Measurements from ENCODE around the gene ZFHX3. TPM values are rescaled to one million over a fixed set of nuclear protein-coding genes. Genes with fewer than 3 reads are reported as not detected.
A peak's percentile ranks its signal among the peaks of the same experiment; 100 is the strongest.
"Not testable (repeated sequence)": the region's sequence is repeated elsewhere in the genome, so short reads cannot be mapped to it uniquely, and the experiment has no call there.

The ZFHX3 gene, protein sequence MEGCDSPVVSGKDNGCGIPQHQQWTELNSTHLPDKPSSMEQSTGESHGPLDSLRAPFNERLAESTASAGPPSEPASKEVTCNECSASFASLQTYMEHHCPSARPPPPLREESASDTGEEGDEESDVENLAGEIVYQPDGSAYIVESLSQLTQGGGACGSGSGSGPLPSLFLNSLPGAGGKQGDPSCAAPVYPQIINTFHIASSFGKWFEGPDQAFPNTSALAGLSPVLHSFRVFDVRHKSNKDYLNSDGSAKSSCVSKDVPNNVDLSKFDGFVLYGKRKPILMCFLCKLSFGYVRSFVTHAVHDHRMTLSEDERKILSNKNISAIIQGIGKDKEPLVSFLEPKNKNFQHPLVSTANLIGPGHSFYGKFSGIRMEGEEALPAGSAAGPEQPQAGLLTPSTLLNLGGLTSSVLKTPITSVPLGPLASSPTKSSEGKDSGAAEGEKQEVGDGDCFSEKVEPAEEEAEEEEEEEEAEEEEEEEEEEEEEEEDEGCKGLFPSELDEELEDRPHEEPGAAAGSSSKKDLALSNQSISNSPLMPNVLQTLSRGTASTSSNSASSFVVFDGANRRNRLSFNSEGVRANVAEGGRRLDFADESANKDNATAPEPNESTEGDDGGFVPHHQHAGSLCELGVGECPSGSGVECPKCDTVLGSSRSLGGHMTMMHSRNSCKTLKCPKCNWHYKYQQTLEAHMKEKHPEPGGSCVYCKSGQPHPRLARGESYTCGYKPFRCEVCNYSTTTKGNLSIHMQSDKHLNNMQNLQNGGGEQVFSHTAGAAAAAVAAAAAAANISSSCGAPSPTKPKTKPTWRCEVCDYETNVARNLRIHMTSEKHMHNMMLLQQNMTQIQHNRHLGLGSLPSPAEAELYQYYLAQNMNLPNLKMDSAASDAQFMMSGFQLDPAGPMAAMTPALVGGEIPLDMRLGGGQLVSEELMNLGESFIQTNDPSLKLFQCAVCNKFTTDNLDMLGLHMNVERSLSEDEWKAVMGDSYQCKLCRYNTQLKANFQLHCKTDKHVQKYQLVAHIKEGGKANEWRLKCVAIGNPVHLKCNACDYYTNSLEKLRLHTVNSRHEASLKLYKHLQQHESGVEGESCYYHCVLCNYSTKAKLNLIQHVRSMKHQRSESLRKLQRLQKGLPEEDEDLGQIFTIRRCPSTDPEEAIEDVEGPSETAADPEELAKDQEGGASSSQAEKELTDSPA (N-terminal part only)
- total RNA-seq = 10 to 100 TPM; 11.9 to 12.6 TPM
- long read RNA-seq, partial matches to known transcripts = 0 of 2 reads
- long read RNA-seq, other reads (novel, unspliced or antisense) = 2 of 2 reads

DNA sequence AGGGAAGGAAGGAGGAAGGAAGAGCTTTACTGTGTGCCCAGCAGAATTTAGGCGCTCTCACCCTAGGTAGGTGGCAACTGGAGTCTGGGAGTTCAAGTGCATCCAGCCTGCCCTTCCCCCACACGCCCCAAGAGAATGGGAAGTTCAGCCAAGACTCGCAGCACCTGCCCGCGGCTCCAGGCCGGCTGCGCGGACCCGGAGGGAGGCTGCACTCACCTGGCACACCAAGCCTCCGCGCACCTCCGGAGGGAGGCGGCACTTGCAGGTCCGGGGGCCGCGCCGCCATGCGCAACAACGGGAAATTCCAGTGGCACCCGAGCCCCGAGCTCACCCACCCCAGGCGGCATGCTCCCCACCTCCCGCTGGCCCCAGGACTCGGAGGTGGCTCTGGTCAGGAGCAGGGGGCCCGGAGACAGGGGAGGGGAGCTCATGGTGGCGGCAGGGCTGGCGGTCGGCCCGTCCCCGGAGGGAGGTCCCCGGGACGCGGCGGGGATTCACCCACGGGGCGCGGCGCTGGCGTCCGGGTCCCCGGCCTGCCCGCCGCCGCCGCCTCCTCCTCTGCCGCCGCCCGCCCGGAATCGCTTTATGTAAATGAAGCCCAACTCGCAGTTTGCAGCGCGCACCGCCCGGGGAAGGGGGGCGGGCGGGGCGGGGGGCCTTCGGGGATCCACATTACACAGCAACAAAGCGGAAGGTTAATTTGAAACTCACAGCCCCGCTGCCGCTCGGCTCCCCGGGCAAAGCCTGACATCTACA is at the start of gene ZFHX3:
Gene ZFHX3, minus strand, starts transcription at position 593 of the 756 bp plus-strand sequence. CDS start 87,983 bp downstream, outside the sequence.
- peak; percentile 70 to 78 for ATAC-seq
- DNase-seq = peak; percentile 77
- intact Hi-C loops (cut with DNase I) = loop anchor here in 1 of 2 donors (2.0 to 5.0 kb wide), 2 partner anchors 101 to 215 kb away; no protein-coding TSS in a partner anchor

DNA sequence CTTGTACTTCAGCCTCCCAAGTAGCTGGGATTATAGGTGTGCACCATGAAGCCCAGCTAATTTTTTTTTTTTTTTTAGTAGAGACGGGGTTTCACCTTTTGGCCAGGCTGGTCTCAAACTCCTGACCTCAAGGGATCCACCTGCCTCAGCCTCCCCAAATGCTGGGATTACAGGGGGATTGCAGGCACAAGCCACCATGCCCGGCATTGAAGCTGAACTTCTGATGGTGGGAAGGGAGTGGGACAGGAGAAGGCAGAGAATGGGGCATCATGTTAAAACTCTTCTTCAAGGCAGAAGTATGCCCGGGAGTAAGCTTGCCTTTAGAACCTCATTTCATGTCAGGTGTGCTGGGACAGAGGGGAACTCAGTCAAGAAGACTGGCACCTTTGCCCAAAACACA is 48.6 kb upstream of the ZFHX3 start:
- no peak for ATAC-seq
- no peak for DNase-seq
- intact Hi-C loops (cut with DNase I) = no loop called here

DNA sequence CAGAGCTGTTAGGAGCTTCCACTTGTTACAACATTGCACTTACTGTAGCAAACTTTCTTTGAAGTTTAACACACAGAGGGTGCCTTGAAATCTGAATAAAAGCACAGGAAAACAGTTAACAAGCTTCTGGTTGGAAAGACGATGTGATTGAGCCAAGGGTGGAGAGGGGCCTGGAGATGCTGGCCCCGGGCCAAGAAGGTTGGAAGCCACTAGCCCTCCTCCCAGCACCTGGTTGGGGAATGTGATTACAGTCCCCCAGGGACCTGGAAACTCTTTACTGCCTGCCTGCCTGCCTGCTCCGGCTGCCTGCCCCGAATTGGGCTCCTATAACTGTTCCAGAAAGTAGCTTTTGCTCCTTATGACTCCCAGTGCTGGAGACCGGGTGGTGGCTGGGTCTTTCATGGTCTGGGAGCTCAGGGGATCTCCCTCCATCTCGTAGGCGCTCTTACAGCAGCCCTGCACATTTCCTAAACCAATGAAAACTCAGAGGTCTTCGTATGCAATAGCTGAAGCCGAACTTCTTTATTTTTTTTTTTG is 48.0 kb upstream of the ZFHX3 start:
- intact Hi-C loops (cut with DNase I) = no loop called here
- DNase-seq (no peak), ATAC-seq (no peak)

DNA sequence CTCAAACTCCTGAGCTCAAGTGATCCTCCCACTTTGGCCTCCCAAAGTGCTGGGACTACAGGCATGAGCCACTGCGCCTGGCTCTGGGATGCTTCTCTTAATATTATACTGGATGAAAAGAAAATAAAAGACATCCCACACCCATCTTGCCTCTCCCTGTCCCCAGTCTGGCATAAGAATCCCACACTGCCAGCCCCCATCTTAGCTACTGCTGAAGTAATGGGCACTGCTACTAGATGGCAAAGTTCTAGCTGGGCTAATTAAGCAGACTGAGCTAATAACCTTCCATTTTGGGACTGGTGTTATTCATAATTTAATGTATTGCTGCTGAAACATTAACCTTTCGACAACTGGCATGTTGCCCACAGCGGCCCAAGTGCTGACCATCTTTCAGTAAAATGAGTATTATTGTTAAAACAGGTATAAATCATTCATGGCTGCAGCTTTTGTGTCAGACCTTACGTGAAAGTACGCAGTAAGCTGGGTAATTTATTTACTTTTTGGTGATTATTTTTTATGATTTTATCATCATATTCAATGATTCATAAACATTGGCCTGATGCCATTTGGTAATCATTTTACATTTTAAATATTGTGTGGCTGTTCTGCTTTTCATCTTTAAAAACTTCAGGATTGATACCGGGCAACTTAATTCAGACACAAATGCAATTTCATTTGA is 47.4 kb upstream of the ZFHX3 start:
- no peak for ATAC-seq

DNA sequence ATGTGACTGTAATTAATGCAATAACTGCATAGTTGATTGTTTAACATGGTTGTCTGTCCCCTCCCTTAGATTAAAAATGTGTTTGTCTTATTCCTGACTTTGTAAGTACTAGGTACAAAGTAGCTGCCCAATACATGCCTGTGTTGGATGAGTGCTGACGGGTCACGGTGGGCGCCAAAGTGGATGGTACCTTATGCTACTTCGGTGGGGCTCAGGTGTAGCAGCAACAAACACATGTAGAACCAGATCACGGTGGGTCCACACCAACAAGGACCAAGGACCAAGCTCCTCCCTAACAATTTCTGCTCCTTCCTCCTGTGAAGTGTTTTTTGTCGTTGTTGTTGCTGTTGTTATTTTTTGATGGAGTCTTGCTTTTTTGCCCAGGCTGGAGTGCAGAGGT is 46.4 kb upstream of the ZFHX3 start:
- DNase-seq (no peak), ATAC-seq (no peak)
- intact Hi-C loops (cut with DNase I) = no loop called here

More for the DNA sequence above, 47.4 kb upstream of the ZFHX3 start:
- no peak for DNase-seq
- intact Hi-C loops (cut with DNase I) = no loop called here

DNA sequence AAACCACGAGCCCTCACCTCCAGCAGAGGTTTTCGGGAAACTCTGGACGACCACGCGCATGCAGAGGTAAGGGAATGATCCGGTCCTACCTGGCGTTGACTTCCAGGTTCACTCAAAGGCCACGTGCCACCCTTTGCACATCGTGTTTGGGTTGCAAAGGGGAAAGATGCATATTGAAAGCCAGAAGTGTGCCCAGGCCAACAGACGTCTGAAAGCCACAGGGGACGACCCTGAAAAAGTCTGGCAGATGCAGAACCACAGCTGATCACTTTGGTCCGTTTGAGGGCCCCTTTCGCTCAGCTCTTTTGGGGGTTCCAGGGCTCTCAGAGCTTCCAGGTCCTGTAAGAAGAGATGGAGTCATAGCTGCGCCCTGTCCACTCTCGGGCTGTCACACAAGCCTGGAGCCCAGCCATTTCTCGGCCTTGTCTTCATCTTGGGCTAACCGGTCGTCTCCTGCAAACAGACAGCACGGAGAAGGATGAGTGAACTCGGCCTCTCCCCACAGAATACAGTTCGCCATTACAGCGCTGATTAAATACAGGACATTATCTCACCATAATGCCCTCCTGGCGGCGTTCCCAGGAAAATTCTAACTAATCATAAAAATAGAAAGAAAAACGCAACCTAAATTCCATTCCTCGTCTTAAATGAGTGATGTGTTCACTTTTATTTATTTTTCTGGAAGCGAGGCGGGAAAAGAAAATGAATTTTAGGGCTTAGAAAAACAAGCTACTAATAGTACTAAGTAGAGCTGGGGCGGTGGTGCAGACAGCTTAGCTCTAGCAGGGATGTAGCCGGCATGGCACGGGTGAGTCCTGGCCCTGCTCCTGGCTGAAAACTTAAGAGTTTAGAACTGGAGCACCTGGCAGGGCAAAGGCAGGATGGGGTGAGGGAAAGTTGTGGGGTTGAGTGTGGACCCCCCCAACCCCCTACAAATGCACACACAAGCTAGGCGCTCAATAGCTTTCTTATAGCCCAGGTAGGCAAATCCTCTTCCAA is 45.5 kb upstream of the ZFHX3 start:
- DNase-seq (no peak), ATAC-seq (peak; percentile 45 to 59)
- intact Hi-C loops (cut with DNase I) = no loop called here

DNA sequence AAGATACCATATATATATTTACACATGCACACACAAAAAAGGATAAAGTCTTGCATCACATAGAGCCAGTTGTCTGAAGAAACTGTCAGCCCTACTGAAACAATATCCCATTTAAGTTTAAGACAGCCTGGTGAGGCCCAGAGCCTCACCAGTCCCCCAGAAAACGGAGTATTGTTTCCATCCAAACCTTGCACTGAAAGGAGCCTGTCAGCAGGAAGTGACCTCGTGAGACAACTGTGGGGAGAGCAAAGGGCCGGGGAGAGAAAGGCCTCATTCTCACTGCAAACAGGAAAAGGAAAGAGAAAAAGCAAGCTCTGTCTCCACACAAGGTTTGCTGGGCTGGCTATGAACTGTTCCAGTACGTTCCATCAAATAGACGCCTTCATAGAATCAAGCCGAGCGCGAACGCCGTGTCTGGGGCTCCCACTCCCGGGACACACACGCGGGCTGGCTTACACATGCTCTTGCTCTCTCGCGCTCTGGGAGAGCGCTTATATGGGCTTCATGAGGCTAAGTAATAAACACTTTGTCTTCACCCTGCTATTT is 44.4 kb upstream of the ZFHX3 start:
- ATAC-seq (no peak), DNase-seq (no peak)
- intact Hi-C loops (cut with DNase I) = no loop called here

DNA sequence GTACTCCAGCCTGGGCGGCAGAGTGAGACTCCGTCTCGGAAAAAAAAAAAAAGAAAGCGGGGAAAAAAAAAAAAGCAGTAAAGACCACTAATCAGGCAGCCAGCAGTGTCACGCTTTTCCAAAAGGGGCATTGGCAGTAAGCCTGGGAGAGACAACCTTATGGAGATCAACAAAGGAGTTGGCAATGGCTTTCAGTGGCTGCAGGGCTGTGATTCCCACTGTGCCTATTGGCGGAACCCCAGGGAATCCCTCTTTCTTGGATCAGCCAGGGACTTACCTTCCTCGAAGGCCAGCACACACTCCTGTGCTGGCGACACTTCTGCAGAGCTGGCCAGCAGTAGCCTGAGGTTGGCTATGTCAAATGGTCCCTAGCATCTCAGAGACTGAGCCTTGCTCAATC is 43.2 kb upstream of the ZFHX3 start:
- no peak for ATAC-seq
- intact Hi-C loops (cut with DNase I) = no loop called here
- no peak for DNase-seq

DNA sequence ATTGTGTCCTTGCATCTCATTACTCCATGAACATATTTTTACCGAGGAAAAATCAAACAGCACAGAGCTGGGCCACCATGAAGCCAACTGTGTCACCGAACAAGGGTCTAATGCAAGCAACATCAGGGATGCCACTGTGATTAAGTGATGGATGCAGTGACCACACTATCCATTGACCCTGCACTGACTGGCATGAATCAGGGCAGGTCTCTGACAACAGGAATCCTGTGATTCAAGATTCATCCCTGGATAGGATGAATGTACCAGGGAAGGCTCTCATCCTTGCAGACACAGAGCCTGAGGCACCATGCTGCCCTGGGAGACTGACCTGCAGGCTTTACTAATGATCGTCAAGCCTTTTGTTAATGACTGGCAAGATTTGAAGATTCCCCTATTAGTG is 41.5 kb upstream of the ZFHX3 start:
- no peak for DNase-seq
- intact Hi-C loops (cut with DNase I) = loop anchor here in 1 of 2 donors (10.0 kb wide), 1 partner anchor 75 kb away; no protein-coding TSS in a partner anchor
- ATAC-seq = no peak

DNA sequence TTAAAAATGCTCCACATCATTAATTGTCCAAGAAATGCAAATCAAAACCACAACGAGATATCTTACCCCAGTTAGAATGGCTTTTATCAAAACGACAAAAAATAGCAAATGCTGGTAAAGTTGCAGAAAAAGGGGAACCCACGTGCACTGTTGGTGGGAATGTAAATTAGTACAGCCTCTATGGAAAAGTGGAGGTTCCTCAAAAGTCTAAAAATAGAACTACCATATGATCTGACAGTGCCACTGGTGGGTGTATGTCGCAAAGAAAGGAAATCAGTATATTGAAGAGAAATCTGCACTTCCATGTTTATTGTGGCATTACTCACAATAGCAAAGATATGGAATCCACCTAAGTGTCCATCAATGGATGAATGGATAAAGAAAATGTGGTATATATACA is 38.2 kb upstream of the ZFHX3 start:
- ATAC-seq = peak in 1 of 2 donors; percentile 46
- DNase-seq = no peak
- intact Hi-C loops (cut with DNase I) = loop anchor here in 1 of 2 donors (10.0 kb wide), 1 partner anchor 79 kb away; no protein-coding TSS in a partner anchor

DNA sequence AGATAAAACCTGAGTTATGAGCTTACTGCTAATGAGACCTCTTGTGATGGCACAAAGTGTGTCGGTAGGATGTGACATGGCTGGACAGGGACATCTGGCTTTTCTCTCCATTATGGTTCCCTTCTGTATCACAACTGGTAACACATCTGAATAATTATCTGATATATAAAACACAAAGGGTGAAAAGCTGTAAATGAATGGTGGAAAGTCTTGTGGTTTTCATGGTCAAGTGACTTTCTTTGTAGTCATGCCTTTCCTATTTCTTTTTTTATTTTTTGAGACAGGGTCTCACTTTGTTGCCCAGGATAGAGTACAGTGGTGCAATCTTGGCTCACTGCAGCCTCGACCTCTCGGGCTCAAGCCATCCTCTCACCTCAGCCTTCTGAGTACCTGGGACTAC is 35.3 kb upstream of the ZFHX3 start:
- no peak for DNase-seq
- intact Hi-C loops (cut with DNase I) = loop anchor here in 1 of 2 donors (10.0 kb wide), 1 partner anchor 82 kb away; no protein-coding TSS in a partner anchor
- ATAC-seq = no peak

DNA sequence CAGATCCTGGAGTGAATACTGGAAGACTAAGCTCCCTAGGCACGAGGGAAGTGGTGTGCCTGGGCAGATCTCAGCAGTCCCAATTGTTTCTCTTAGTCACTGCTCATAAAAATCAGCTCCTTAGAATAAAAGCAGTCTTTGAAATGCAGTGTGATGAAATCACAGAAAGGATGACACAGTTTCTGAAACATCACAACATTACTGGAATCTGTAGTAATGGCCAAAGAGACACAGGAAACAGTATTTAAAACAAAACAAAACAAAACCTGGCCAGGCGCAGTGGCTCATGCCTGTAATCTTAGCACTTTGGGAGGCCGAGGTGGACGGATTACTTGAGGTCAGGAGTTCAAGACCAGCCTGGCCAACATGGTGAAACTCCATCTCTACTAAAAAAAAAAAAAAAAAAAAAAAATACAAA is 34.7 kb upstream of the ZFHX3 start:
- intact Hi-C loops (cut with DNase I) = loop anchor here in 1 of 2 donors (10.0 kb wide), 1 partner anchor 82 kb away; no protein-coding TSS in a partner anchor
- DNase-seq = not testable (repeated sequence)
- ATAC-seq = peak in 1 of 2 donors; percentile 43

DNA sequence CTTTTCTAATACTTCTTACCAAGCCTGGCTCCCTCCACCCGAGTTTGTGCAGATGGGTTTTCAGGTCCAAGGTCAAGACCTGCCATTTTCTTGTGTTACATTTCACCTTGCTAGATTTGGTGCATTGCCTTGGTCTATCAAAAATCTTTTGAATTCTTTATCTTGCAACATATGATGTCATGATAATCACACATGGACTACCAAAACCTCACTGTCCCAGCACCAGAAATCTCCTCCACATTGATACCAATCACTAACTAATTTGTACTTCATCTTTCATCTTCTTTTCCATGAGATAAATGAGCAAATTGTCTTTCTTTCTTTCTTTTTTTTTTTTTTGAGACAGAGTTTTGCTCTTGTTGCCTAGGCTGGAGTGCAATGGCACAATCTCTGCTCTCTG is 33.0 kb upstream of the ZFHX3 start:
- no peak for DNase-seq
- ATAC-seq = no peak
- intact Hi-C loops (cut with DNase I) = loop anchor here in 1 of 2 donors (10.0 kb wide), 1 partner anchor 84 kb away; no protein-coding TSS in a partner anchor

DNA sequence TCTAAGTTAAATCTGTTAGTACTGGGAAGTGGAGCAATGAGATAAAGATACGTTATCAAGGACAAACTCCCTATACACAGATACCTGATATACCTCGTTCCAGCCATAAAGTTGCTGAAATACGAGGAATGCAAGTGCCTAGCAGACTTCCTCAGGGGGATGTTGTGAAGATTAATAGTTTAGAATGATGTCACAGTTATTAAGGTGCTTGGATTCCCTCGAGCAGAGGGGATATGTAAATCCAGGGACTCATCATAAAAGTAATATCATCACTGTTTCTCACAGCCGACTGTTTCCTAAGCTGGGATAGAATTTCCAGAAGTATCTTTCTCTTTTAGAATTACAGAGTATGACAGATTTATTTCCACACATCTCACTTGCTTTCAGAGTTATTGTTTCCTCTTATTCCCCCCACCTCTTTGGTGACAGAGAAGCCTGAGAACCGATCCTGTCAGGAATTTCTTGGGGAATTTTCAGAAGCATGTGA is 28.4 kb upstream of the ZFHX3 start:
- intact Hi-C loops (cut with DNase I) = no loop called here
- no peak for DNase-seq
- no peak for ATAC-seq

DNA sequence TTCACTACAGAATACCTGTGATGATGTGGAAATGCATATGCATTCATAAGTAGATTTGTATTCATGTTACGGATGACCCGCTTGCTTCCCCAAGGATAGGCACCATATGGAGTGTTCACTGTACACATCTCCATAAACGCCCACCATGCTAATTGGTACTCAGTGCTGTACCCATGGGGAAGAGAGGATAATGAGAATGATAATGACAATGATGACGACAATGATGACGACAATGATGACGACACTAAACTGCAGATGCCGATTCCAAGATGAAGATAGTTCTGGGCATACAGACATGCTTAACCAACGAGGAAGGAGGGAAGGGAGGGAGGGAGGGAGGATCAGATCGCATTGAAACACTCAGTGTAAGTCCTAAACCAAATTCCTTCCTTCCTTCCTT is 26.5 kb upstream of the ZFHX3 start:
- intact Hi-C loops (cut with DNase I) = no loop called here
- ATAC-seq = no peak
- DNase-seq = no peak

DNA sequence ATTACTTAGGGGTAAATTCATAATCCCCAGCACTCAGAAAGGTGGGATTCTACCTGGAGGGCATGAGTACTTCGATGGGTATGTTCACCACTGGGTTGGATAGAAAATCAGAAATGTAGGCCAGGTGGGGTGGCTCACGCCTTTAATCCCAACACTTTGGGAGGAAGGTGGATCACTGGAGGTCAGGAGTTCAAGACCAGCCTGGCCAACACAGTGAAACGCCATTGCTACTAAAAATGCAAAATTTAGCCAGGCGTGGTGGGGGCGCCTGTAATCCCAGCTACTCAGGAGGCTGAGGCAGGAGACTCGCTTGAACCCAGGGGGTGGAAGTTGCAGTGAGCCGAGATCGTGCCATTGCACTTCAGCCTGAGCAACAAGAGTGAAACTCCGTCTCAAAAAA is 24.1 kb upstream of the ZFHX3 start:
- ATAC-seq; DNase-seq; intact Hi-C loops (cut with DNase I): not testable (repeated sequence)
